HG03108 (cell line): Measurements from ENCODE around the gene RNU6-9.
"Not testable (repeated sequence)": the region's sequence is repeated elsewhere in the genome, so short reads cannot be mapped to it uniquely, and the experiment has no call there.

Source experiments
- ATAC-seq: cut with Tn5 transposase; IDR thresholded peaks from one replicate; pipeline ENCODE4 v1.9.1; 2021; ENCODE audit warnings: moderate library complexity; ENCODE audit not compliant: unreplicated experiment

Gene RNU6-9

DNA sequence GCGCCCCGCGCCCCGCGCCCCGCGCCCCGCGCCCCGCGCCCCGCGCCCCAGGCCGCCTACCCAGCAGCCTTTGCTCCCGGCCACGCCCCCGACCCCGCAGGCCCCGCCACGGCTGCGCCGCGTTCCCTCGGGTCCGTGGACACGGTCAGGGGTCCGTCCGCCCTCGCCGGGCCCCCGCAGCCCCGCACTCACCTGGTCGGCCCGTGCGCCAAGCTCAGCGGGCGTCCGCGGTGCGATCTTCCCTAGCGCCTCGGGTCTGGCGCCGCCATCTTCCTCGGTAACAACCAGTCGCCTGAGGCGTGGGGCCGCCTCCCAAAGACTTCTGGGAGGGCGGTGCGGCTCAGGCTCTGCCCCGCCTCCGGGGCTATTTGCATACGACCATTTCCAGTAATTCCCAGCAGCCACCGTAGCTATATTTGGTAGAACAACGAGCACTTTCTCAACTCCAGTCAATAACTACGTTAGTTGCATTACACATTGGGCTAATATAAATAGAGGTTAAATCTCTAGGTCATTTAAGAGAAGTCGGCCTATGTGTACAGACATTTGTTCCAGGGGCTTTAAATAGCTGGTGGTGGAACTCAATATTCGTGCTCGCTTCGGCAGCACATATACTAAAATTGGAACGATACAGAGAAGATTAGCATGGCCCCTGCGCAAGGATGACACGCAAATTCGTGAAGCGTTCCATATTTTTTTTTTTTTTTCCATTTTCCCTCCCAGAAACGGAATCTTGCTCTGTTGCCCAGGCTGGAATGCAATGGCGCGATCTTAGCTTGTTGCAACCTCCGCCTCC, at the start of gene RNU6-9, which contains the start of gene MED16:
Gene RNU6-9, plus strand, starts transcription at position 591 of the 796 bp plus-strand sequence.
Gene MED16, minus strand, starts transcription at position 294 of the 796 bp plus-strand sequence. CDS start 2,056 bp downstream, outside the sequence.
- peak; percentile 78 for ATAC-seq

DNA sequence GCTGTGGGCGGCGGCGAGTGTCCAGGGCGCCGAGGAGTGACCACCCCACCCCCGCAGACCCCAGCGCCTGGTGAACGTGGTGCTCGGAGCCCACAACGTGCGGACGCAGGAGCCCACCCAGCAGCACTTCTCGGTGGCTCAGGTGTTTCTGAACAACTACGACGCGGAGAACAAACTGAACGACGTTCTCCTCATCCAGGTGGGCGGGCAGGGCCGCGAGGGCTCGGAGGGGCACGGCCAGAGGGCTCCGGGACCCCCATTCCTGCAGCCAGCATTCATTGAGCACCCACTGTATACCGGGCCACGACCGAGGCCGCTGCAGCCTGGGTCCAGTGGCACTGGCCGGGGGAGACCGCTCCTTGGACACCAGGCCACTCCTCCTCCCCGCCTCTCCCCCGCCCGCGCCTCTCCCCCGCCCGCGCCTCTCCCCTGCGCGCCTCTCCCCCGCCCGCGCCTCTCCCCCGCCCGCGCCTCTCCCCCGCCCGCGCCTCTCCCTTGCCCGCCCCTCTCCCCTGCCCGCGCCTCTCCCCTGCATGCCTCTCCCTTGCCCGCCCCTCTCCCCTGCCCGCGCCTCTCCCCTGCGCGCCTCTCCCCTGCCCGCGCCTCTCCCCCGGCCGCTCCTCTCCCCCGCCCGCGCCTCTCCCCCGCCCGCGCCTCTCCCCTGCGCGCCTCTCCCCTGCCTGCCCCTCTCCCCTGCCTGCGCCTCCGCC, 49.3 kb upstream of the RNU6-9 start:
- no peak for ATAC-seq

DNA sequence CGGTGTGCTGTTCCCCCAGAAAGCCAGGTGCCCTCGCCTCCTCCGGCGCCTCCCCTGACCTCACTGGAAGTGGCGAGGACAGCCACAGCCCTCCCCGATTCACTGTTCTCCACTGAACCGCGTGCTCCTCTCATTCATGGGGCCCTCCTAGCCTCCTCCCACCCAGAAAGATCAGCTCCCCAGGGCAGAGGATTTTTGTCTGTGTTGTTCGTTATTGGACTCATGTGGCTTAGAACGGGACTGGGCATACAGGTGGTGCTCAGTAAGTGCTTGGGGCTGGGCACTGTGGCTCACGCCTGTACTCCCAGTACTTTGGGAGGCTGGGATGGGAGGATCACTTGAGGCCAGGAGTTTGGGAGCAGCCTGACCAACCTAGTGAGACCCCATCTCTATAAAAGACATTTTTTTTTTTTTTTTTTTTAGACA, 48.7 kb upstream of the RNU6-9 start:
- ATAC-seq = no peak

DNA sequence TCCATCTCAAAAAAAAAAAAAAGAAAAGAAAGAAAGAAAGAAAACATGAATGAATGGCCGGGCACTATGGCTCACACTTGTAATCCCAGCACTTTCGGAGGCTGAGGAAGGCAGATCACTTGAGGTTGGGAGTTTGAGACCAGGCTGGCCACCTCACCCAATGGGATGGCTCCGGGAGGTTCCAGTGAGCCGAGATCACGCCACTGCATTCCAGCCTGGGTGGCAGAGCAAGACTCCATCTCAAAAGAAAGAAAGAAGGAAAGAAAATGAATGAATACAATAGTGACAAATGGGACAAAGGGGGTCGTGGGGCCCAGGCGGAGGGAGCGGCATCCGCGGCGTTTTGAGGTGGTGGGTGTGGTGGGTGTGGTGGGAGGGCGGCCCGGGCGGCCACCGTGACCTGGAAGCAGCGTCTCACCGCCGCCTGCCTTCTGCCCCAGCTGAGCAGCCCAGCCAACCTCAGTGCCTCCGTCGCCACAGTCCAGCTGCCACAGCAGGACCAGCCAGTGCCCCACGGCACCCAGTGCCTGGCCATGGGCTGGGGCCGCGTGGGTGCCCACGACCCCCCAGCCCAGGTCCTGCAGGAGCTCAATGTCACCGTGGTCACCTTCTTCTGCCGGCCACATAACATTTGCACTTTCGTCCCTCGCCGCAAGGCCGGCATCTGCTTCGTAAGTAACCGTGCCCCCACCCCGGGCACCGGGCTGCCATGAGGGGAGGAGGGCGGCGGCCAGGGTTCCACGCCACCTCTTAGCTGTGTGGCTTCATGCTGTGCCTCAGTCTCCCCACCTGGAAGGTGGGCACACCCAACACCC, 47.4 kb upstream of the RNU6-9 start:
- no peak for ATAC-seq

DNA sequence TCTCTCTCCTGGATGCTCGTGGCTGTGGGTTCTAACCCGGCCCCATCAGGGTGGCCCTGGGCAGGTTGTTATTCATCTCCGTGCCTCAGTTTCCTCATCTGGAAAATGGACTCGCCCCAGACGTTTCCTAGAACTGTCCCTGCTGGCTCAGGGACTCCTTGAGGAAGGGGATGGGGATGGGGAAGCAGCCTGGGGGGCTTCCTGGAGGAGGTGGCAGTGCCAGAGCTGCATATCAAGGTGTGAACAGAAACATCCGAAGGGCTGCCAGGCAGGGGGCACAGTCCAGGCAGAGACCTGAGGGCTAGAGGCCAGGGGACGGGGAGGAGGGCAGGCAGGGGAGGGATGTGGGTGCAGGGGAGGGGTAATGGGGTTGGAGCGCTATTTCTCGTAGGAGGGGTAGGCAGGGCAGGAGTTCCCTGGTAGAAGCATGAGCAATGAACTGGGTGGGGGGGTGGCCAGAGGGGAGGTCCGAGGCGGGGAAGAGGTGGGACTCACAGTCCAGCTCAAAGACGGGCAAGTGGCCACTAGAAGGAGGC, 44.8 kb upstream of the RNU6-9 start:
- no peak for ATAC-seq

DNA sequence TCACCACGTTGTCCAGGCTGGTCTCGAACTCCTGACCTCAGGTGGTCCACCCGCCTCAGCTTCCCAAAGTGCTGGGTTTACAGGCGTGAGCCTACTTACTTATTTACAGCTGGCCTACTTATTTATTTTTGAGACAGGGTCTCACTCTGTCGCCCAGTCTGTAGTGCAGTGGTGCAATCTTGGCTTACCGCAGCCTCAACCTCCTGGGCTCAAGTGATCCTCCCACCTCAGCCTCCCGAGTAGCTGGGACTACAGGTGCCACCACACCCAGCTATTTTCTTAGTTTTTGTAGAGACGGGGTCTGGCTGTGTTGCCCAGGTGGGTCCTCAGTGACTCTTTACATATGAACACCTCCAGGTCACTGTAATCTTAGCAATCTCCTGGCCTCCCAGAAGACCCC, 44.1 kb upstream of the RNU6-9 start:
- ATAC-seq = not testable (repeated sequence)

DNA sequence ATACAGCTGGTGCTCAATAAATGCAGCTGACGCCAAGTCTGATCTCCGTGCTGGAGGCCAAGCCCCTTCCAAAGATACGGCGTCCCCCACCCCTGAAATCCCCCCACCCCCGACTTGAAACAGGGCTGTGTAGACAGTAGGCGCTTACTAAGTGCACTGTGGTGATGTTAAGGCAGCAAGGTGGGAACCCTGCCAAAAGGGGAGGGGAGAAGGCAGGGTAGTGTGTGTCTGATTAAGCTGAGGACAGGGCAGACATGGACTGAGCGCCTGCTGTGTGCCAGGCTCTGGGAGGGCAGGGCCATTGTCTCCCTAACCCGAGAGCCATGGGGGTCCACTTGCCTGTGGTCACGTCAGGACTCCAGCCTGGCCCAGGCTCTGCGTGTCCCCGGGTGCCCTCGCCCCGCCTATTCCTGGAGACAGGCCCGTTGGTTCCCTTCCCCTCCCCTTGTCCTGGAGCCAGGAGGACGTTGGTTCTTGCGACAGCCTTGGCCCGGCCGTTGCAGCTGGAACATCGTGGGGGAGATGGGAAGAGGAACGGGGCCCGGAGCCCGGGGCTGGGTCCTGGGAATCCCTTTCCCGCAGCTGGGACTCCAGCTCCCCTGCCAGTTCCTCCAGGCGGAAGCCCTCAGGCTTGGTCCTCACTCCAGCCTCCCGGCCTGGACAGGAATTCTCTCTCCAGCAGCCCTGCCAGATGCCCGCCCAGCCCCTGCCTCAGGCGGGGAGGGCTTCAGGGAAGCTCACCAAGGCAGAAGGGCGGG, 42.9 kb upstream of the RNU6-9 start:
- ATAC-seq = no peak

DNA sequence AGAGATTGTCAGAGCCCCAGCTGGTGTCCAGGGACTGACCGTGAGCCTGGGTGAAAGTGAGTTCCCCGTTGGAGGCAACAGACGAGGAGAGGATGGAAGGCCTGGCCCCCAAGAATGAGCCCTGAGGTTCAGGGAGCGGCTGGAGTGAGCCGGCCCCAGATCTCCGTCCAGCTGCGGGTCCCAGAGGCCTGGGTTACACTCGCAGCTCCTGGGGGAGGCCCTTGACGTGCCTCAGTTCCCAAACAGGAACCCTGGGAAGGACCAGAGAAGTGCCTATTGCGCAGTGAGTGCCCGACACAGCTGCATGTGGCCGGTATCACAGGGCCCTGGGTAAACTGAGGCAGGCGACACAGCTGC, 42.3 kb upstream of the RNU6-9 start:
- ATAC-seq = no peak

DNA sequence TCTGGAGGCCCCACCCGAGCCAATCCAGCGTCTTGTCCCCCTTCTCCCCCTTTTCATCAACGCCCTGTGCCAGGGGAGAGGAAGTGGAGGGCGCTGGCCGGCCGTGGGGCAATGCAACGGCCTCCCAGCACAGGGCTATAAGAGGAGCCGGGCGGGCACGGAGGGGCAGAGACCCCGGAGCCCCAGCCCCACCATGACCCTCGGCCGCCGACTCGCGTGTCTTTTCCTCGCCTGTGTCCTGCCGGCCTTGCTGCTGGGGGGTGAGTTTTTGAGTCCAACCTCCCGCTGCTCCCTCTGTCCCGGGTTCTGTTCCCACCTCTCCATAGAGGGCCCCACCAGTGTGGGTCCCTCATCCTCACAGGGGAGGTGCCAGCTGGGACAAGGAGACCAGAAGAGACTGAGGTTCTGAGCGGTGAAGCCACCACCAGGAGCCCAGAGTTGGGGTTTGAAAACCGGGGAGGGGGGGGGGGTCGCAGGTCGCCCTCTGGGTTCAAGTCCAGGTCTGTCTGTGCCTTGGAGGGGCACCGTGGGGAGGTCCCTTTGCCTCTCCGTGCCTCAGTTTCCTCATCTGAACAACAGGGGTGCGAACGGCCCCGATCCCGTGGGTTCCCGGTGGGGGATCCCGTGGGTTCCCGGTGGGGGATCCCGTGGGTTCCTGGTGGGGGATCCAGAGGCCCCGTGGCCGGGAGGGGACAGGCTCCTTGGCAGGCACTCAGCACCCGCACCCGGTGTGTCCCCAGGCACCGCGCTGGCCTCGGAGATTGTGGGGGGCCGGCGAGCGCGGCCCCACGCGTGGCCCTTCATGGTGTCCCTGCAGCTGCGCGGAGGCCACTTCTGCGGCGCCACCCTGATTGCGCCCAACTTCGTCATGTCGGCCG, 40.9 kb upstream of the RNU6-9 start, which contains the start of gene ELANE:
Gene ELANE, plus strand, starts transcription at position 168 of the 878 bp plus-strand sequence. Its CDS starts 26 bp downstream, at position 194.
- ATAC-seq = no peak

DNA sequence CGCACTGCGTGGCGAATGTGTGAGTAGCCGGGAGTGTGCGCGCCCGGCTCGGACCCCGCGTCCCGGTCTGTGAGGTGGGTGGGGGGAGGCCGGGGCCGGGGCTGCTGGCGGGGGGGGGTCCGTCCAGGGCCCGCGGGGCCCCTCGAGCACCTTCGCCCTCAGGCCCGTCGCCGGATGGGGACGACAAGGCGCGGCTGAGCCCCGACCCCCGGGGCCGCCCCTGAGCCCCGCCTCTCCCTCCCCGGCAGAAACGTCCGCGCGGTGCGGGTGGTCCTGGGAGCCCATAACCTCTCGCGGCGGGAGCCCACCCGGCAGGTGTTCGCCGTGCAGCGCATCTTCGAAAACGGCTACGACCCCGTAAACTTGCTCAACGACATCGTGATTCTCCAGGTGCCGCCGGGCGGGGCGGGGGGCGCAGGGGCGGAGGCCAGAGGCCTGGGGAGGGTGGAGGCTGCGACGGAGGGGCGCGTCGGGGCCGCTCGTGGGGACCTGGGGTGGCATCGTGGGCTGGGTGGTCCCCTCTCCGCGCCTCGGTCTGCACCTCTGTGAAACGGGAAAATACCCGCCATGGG, 40.2 kb upstream of the RNU6-9 start:
- no peak for ATAC-seq

DNA sequence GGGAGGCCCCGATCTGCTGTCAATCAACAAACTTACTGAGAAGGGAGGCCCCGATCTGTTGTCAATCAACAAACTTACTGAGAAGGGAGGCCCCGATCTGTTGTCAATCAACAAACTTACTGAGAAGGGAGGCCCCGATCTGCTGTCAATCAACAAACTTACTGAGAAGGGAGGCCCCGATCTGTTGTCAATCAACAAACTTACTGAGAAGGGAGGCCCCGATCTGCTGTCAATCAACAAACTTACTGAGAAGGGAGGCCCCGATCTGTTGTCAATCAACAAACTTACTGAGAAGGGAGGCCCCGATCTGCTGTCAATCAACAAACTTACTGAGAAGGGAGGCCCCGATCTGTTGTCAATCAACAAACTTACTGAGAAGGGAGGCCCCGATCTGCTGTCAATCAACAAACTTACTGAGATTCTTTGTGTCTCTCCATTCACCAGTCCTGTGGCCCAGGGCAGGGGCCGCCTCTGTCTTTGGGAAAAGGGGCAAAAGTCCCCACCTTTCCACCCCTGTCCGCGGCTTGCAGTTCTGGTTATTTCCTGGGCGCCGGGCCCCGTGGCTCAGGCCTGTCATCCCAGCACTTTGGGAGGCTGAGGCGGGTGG, 39.6 kb upstream of the RNU6-9 start:
- ATAC-seq = not testable (repeated sequence)

DNA sequence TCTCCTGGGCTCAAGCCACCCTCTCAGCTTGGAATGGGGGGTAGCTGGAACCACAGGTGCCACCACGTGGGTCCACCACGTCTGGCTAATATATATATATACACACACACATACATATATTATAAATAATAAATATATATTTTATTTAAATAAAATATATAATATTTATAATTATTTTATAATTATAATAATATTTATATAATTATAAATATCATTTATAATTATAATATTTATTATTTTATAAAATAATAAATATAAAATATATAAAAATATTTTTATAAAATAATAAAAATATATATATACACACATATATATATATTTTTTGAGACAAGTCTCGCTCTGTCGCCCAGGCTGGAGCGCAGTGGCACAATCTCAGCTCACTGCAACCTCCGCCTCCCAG, 38.7 kb upstream of the RNU6-9 start:
- no peak for ATAC-seq

DNA sequence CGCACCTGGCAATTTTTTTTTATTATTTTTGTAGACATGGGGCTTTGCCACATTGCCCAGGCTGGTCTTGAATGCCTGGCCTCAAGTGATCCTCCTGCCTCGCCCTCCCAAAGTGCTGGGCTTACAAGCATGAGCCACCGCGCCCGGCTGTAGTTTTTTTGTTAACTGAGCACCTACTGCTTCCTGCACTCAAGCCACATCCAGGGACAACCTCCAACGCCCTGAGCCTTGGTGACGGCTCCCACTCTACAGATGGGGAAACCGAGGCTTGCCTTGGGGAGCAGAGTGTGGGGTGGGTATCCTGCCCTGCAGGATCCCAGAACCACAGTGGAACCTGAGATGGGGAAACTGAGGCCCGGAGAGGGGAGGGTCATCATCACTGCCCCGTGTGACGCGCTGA, 38.1 kb upstream of the RNU6-9 start:
- no peak for ATAC-seq

DNA sequence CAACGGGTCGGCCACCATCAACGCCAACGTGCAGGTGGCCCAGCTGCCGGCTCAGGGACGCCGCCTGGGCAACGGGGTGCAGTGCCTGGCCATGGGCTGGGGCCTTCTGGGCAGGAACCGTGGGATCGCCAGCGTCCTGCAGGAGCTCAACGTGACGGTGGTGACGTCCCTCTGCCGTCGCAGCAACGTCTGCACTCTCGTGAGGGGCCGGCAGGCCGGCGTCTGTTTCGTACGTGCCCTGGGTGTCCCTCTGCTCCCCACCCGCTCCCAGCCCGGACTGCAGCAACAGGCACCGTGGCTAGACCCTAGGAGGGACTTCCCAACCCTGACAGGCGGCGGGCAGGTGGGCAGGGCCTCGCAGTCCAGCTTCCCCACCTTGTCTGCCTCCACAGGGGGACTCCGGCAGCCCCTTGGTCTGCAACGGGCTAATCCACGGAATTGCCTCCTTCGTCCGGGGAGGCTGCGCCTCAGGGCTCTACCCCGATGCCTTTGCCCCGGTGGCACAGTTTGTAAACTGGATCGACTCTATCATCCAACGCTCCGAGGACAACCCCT, 37.6 kb upstream of the RNU6-9 start:
- ATAC-seq = no peak

DNA sequence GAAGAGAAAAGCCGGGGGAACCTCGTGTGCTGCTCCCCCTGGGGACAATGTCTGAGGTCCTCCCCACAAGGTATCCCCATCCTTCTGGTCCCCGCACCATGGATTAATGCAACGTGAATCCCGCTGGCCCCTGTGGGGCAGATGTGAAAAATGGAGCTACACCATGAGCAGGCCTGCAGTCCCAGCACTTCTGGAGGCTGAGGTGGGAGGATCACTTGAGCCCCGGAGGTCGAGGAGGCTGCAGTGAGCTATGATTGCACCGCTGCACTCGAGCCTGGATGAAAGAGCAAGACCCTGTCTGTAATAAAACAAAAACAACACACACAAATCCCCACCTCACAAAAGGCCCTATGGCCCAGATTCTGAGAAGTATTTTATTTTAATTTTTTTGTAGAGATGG, 35.0 kb upstream of the RNU6-9 start:
- no peak for ATAC-seq

DNA sequence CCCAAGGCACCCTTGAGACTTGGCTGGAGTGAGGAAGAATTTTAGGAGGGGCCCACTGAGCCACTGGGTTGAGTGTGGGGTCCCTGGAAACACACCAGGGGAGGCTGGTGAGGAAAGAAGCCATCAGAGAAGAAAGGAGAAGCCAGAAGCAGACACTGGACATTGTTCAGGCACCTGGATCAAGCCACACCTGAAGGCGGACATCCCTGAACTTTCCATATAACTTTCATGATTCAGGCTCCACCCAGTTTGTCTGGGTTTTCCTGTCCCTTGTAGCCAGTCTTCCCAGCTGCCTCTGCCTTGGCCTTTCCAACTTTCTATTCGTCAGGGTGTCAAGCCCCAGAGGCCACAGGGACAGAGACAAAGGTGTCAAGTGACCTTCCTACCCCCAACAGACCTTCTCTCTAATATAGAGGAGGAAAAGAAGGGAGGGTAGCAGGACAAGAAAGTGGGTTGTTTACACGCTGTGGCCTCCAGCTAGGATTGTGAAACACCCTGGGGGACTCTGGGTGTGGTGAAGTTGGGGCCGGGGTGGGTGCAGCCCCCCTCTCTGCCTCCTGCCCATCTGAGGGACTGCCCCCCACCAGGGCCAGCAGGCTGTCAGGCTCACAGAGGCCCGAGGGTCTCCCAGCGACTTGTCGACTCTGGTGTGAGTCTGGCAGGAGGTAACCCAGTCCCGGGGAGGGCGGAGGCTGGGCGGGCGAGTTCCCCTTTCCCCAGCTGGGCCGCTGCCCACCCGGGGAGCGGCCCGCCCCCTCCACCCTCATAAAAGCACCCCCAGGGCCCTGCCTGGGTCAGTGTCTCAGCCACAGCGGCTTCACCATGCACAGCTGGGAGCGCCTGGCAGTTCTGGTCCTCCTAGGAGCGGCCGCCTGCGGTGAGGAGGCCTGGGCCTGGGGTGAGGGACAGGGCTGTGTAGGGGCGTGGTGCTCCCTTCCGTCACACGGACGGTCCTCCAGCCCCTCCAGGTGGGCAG, 34.1 kb upstream of the RNU6-9 start, which contains the start of gene CFD:
Gene CFD, plus strand, starts transcription at position 797 of the 976 bp plus-strand sequence. Its CDS starts 26 bp downstream, at position 823.
- ATAC-seq = no peak
